Measurements from ENCODE around the gene FXYD6.

FXYD6 gene

DNA sequence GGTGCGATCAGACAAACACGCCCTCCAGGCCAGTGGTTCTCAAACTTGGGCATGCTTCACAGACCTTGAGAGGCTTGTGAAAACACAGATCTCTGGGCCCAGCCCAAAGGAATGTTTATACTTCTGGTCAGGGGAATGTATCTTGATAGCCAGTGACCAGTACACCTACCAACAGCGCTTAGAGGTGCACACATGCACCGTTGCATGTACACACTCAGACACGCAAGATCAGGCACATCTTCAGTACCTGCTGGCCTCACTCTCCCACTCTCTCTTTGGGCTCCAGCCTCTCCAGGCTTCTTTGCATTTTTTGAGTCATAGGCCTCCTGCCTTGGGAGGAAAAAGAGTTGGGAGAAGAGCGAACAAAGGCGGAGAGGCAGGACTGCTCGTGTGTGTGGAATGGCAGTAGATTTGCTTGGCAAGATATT lies 11.7 kb upstream of the FXYD6 start:
- Histone ChIP-seq H3K27me3 (ENCODE audit: insufficient read depth, low read depth) (no peaks in the 10 kb centered on the region), H3K4me3 (IDR thresholded peaks at IDR 0.05; ENCODE audit: insufficient read depth, low read depth, low read length) (no peak overlapping the region), H3K4me1 (ENCODE audit: low read depth, poor library complexity, severe bottlenecking) (no peaks in the 10 kb centered on the region), H3K79me2 (ENCODE audit: insufficient read depth, low read depth) (no peaks in the 10 kb centered on the region), H3K27ac (no peak overlapping the region), H4K20me1 (ENCODE audit: insufficient read depth) (no peaks in the 10 kb centered on the region), H2AFZ (ENCODE audit: low read depth) (no peak overlapping the region), H3K9ac (no peak overlapping the region), H3K4me2 (no peak overlapping the region), H3K36me3 (ENCODE audit: insufficient read depth) (no peaks in the 10 kb centered on the region)
- TF ChIP-seq, protein P1, sequence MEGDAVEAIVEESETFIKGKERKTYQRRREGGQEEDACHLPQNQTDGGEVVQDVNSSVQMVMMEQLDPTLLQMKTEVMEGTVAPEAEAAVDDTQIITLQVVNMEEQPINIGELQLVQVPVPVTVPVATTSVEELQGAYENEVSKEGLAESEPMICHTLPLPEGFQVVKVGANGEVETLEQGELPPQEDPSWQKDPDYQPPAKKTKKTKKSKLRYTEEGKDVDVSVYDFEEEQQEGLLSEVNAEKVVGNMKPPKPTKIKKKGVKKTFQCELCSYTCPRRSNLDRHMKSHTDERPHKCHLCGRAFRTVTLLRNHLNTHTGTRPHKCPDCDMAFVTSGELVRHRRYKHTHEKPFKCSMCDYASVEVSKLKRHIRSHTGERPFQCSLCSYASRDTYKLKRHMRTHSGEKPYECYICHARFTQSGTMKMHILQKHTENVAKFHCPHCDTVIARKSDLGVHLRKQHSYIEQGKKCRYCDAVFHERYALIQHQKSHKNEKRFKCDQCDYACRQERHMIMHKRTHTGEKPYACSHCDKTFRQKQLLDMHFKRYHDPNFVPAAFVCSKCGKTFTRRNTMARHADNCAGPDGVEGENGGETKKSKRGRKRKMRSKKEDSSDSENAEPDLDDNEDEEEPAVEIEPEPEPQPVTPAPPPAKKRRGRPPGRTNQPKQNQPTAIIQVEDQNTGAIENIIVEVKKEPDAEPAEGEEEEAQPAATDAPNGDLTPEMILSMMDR (conservative IDR thresholded peaks at IDR 0.05; ENCODE audit: low read depth, low read length): no peak

DNA sequence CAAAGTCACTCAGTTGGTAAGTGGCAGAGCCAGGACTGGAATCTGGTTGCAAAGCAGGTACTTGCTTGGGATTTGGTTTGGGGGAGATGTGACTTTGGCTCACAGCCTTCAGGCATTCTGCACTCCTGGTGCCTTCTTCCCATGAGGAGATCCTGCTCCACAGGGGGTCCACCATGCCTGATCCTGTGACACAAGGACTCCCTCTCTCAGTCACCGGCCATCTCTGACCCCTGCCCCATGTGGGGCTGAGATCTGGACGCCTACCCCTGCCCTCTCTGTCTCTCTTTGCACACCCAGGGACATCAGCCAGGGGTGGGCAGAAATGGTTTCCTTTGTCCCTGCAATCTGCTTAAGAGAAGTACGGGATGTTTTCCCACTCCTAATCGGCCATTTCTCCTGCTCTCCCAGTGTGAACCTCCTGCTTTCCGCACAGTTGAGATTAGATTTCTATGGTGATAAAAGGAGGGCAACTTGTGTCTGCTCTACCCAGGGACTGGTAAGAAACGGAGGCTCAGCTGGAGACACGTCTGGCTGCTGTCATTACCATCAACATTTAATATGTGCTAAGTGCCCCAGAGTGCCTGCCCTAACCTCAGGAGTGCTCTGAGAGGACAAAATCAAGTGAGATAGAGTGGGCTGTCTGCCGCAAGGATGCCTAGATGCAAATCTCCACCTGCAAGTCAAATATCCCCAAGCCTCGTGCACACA lies 11.1 kb upstream of the FXYD6 start:
- Histone ChIP-seq H3K79me2 (ENCODE audit: insufficient read depth, low read depth) (no peaks in the 10 kb centered on the region), H3K4me3 (IDR thresholded peaks at IDR 0.05; ENCODE audit: insufficient read depth, low read depth, low read length) (no peak overlapping the region), H3K36me3 (ENCODE audit: insufficient read depth) (no peaks in the 10 kb centered on the region), H3K27ac (no peak overlapping the region), H3K4me1 (ENCODE audit: low read depth, poor library complexity, severe bottlenecking) (no peaks in the 10 kb centered on the region), H4K20me1 (ENCODE audit: insufficient read depth) (no peaks in the 10 kb centered on the region), H2AFZ (ENCODE audit: low read depth) (no peak overlapping the region), H3K9ac (no peak overlapping the region), H3K27me3 (ENCODE audit: insufficient read depth, low read depth) (no peaks in the 10 kb centered on the region), H3K4me2 (no peak overlapping the region)
- TF ChIP-seq, protein P1 (conservative IDR thresholded peaks at IDR 0.05; ENCODE audit: low read depth, low read length): no peak

DNA sequence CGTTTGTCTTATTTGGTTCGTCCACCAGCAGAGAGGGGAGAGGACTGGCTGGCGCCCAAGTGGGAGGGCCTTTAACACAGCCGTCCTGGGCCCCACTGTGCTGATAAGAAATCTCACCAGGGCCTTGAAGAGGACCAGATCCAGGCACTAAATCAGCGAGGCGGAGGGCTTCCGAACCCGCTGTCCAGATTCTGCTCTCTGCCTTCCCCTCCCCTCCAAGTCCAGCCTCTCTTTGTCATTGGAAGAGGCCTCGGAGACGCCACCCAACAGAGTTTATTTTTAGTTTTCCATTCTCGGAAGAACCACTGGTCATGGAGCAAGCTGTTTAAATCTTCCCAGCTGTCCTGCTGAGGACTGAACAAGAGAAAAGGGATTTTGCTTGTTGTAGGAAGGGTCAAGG lies 9.3 kb upstream of the FXYD6 start:
- no peak overlapping the region for H2AFZ ChIP-seq (ENCODE audit: low read depth)
- H3K4me3 ChIP-seq (IDR thresholded peaks at IDR 0.05; ENCODE audit: insufficient read depth, low read depth, low read length): no peak overlapping the region
- no peaks in the 10 kb centered on the region for H3K27me3 ChIP-seq (ENCODE audit: insufficient read depth, low read depth)
- H3K27ac ChIP-seq: no peak overlapping the region
- H3K79me2 ChIP-seq (ENCODE audit: insufficient read depth, low read depth): no peaks in the 10 kb centered on the region
- TF ChIP-seq, protein P1 (conservative IDR thresholded peaks at IDR 0.05; ENCODE audit: low read depth, low read length): no peak
- no peaks in the 10 kb centered on the region for H3K36me3 ChIP-seq (ENCODE audit: insufficient read depth)
- no peaks in the 10 kb centered on the region for H3K4me1 ChIP-seq (ENCODE audit: low read depth, poor library complexity, severe bottlenecking)
- H3K9ac ChIP-seq: no peak overlapping the region
- H4K20me1 ChIP-seq (ENCODE audit: insufficient read depth): no peaks in the 10 kb centered on the region
- no peak overlapping the region for H3K4me2 ChIP-seq

DNA sequence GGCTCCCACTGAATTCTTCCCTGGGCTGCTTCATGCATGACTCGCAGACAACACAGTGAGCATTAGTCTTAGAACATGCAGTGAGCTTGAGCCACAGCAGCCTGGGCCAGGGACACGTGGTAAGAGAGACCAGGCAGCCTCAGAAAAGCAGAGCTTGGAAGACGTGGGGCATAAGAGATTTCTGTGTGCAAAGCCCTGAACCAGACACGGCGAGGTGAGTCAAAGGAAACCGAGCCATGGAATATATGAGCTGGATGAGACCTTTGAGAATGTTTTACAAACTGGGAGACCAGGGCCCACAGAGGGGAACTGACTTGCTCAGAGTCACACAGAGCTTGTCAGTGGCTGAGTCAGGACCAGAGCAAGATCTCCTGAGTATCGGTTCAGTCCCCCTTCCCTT lies 8.5 kb upstream of the FXYD6 start:
- no peaks in the 10 kb centered on the region for H4K20me1 ChIP-seq (ENCODE audit: insufficient read depth)
- H3K36me3 ChIP-seq (ENCODE audit: insufficient read depth): no peaks in the 10 kb centered on the region
- no peaks in the 10 kb centered on the region for H3K79me2 ChIP-seq (ENCODE audit: insufficient read depth, low read depth)
- no peak overlapping the region for H3K9ac ChIP-seq
- H3K4me3 ChIP-seq (IDR thresholded peaks at IDR 0.05; ENCODE audit: insufficient read depth, low read depth, low read length): no peak overlapping the region
- H3K4me2 ChIP-seq: no peak overlapping the region
- no peak overlapping the region for H3K27ac ChIP-seq
- TF ChIP-seq, protein P1 (conservative IDR thresholded peaks at IDR 0.05; ENCODE audit: low read depth, low read length): no peak
- no peak overlapping the region for H2AFZ ChIP-seq (ENCODE audit: low read depth)
- H3K27me3 ChIP-seq (ENCODE audit: insufficient read depth, low read depth): no peaks in the 10 kb centered on the region
- H3K4me1 ChIP-seq (ENCODE audit: low read depth, poor library complexity, severe bottlenecking): no peaks in the 10 kb centered on the region

Measured in KMS-11 (cell line).